K562 (cell line): ENCODE data around the gene WDPCP. TPM values are rescaled to one million over a fixed set of nuclear protein-coding genes. Genes with fewer than 3 reads are reported as not detected.

Experiments
- CEBPZ ChIP-seq: fragments of 150-350 bp; IDR thresholded peaks from 2 replicates; pipeline ENCODE4 v1.6.1; 2014; ENCODE audit warnings: low read depth, mild to moderate bottlenecking, low read length, borderline replicate concordance
- CHCHD3 ChIP-seq: fragments of 250-450 bp; sonication (Bioruptor Pico); IDR thresholded peaks from 2 replicates; pipeline ENCODE4 v2.1.2; 2022; ENCODE audit warnings: mild to moderate bottlenecking
- DLX4 ChIP-seq: fragments of 250-450 bp; sonication (Bioruptor Pico); IDR thresholded peaks from 2 replicates; pipeline ENCODE4 v1.6.1; 2021; ENCODE audit warnings: mild to moderate bottlenecking
- FOXP1 ChIP-seq: sonication (generic); formaldehyde crosslinking; IDR thresholded peaks from 2 replicates; pipeline ENCODE4 v1.8.0; 2022; ENCODE audit warnings: mild to moderate bottlenecking, missing genetic modification reagents
- MTA2 ChIP-seq: fragments of 450-650 bp; IDR thresholded peaks from 2 replicates; pipeline ENCODE4 v1.6.1; 2016; ENCODE audit warnings: low read depth
- NR0B1 ChIP-seq: fragments of 450-650 bp; IDR thresholded peaks from one replicate; pipeline ENCODE4 v1.6.1; 2018; ENCODE audit warnings: mild to moderate bottlenecking, moderate library complexity; ENCODE audit not compliant: partially characterized antibody
- PATZ1 ChIP-seq: fragments of 250-450 bp; sonication (Bioruptor Pico); IDR thresholded peaks from 2 replicates; pipeline ENCODE4 v1.5.0; 2020; ENCODE audit warnings: mild to moderate bottlenecking, borderline replicate concordance
- RBM25 ChIP-seq: fragments of 200-400 bp; formaldehyde crosslinking; IDR thresholded peaks from 2 replicates; pipeline ENCODE4 v1.6.1; 2018; ENCODE audit warnings: low read length, low read depth, moderate library complexity; ENCODE audit not compliant: severe bottlenecking
- RCOR1 ChIP-seq, 2 experiments: IDR thresholded peaks; 2 replicates each; pipeline ENCODE4 v1.6.1; 2012; ENCODE audit warnings: low read depth in 2 of 2, low read length in 2 of 2, borderline replicate concordance in 1 of 2, improper control_type of control experiment in 1 of 2
- SETDB1 ChIP-seq: IDR thresholded peaks from one replicate; pipeline ENCODE4 v1.6.1; 2012; ENCODE audit warnings: low read length, control low read depth, inconsistent platforms
- SNRNP70 ChIP-seq: fragments of 200-400 bp; formaldehyde crosslinking; optimal IDR thresholded peaks from 2 replicates; pipeline ENCODE3; 2017; ENCODE audit warnings: low read depth, low read length
- SRSF1 ChIP-seq: fragments of 200-400 bp; formaldehyde crosslinking; IDR thresholded peaks from 2 replicates; pipeline ENCODE4 v1.6.1; 2017; ENCODE audit warnings: mild to moderate bottlenecking, low read depth, low read length, moderate library complexity
- THRA ChIP-seq: fragments of 450-650 bp; IDR thresholded peaks from 2 replicates; pipeline ENCODE4 v1.6.1; 2017; ENCODE audit warnings: mild to moderate bottlenecking, moderate library complexity
- ZBTB17 ChIP-seq: fragments of 450-650 bp; formaldehyde crosslinking; IDR thresholded peaks from 2 replicates; pipeline ENCODE4 v1.4.0; 2020; ENCODE audit warnings: mild to moderate bottlenecking
- ZKSCAN1 ChIP-seq: fragments of 150-350 bp; IDR thresholded peaks from 2 replicates; pipeline ENCODE4 v1.6.1; 2016; ENCODE audit warnings: low read depth, low read length
- ZNF232 ChIP-seq: sonication (generic); formaldehyde crosslinking; IDR thresholded peaks from 2 replicates; pipeline ENCODE4 v1.8.0; 2022; ENCODE audit warnings: mild to moderate bottlenecking, missing genetic modification reagents
- ZNF3 ChIP-seq: fragments of 250-450 bp; sonication (Bioruptor Pico); IDR thresholded peaks from 2 replicates; pipeline ENCODE4 v1.5.0; 2021; ENCODE audit warnings: mild to moderate bottlenecking, moderate library complexity
- ZNF354B ChIP-seq: fragments of 250-450 bp; sonication (Bioruptor Pico); IDR thresholded peaks from 2 replicates; pipeline ENCODE4 v1.4.0; 2020
- ZNF551 ChIP-seq: fragments of 250-450 bp; sonication (Bioruptor Pico); IDR thresholded peaks from 2 replicates; pipeline ENCODE4 v1.5.0; 2021; ENCODE audit warnings: mild to moderate bottlenecking, moderate library complexity
- polyA plus RNA-seq, 8 experiments: library from polyadenylated mRNA; depleted of rRNA in 4 of 8; stranded (reverse) in 5 of 8; unstranded in 3 of 8; fragments of >200 nt; fragmentation: Nextera tagmentation in 2 of 8; fragmentation: Illumina TruSeq in 1 of 8; extraction: Ambion mirVana in 2 of 8; extraction: Trizol in 1 of 8; gene quantifications; 2 replicates each; pipeline versions ENCODE4 v1.2.1 to v1.2.3, GENCODE V29; 2011 to 2014; ENCODE audit warnings: inconsistent platforms in 1 of 8, missing spikeins in 1 of 8
- total RNA-seq, 7 experiments: library from RNA; depleted of rRNA in 6 of 7; stranded (reverse); fragments of >200 nt in 6 of 7; fragmentation: Illumina TruSeq in 2 of 7; extraction: Trizol in 2 of 7; gene quantifications; 2 replicates each; pipeline versions ENCODE4 v1.2.1 to v1.2.3, GENCODE V29; 2011 to 2021; ENCODE audit warnings: low replicate concordance in 1 of 7

WDPCP gene
- total and polyA plus RNA-seq, 9 of the 15 experiments (the other 6 are each of a cell fraction or from before 2014, with no cell fraction given) = 1.4 to 6.4 (median 5.5) TPM

GRCh38 chr2:63588385-63589147 lies at the start of gene WDPCP, which contains the start of gene MDH1 (continued):
- TF ChIP-seq RBM25 (peak; percentile 17), CHCHD3 (CRISPR knock-in tag) (no peak), SRSF1 (no peak), THRA (no peak), CEBPZ (no peak), SNRNP70 (no peak), PATZ1 (CRISPR knock-in tag) (no peak), ZBTB17 (CRISPR knock-in tag) (peak; percentile 40; the same call in 1 of the 2 replicates), FOXP1 (CRISPR knock-in tag) (no peak; the same call in 1 of the 2 replicates), RCOR1 (IDR thresholded peaks at IDR 0.05; ENCODE audit: borderline replicate concordance in 1 of 2, low read depth in 2 of 2, low read length in 2 of 2) (peak; percentile 48 to 73; a peak in 3 of 4 replicates), ZNF551 (CRISPR knock-in tag) (no peak), NR0B1 (no peak), ZNF3 (CRISPR knock-in tag) (no peak), MTA2 (no peak), SETDB1 (no peak), ZKSCAN1 (no peak), ZNF354B (CRISPR knock-in tag) (no peak), ZNF232 (CRISPR knock-in tag) (no peak), DLX4 (CRISPR knock-in tag) (no peak)
